ENCODE measurements around the gene CKS1B. TPM values are rescaled to one million over a fixed set of nuclear protein-coding genes. Genes with fewer than 3 reads are reported as not detected.

Gene CKS1B
- total and polyA plus RNA-seq, 7 donors: 10.2 to 104 (median 35.7) TPM

- 62 to 78% methylated on average over 5 of the region's 5 CpGs for WGBS, 2 donors
- intact Hi-C loops (cut with DNase I): no loop called here
These were observed 36.5 kb downstream of the CKS1B start for GRCh38 chr1:155011004-155011416.

GRCh38 chr1:155011437-155012025 is 37.0 kb downstream of the CKS1B start:
- intact Hi-C loops (cut with DNase I): no loop called here
- no peaks in the 10 kb centered on the region for H3K9me3 ChIP-seq
- peak overlapping the region; percentile 64 to 98 (median 97) for H3K27ac ChIP-seq
- H3K27me3 ChIP-seq: no peaks in the 10 kb centered on the region
- WGBS, 2 donors: 69 to 88% methylated on average over 6 of the region's 6 CpGs
- H3K4me1 ChIP-seq: peaks cover 0 to 73% (median 56%) of the 10 kb centered on the region in 4 donors
- DNase-seq: no peak
- no peak overlapping the region for H3K4me3 ChIP-seq
- H3K36me3 ChIP-seq: peaks cover 0 to 27% (median 9%) of the 10 kb centered on the region in 4 donors
- TF ChIP-seq POLR2AphosphoS5 (IDR thresholded peaks at IDR 0.05): no peak
- no peak for TF ChIP-seq CTCF (IDR thresholded peaks at IDR 0.05)

More at GRCh38 chr1:155011004-155011416, 36.5 kb downstream of the CKS1B start:
- H3K9me3 ChIP-seq: no peaks in the 10 kb centered on the region
- H3K36me3 ChIP-seq: peaks cover 0 to 21% (median 9%) of the 10 kb centered on the region in 4 donors
- H3K4me1 ChIP-seq: peaks cover 0 to 76% (median 58%) of the 10 kb centered on the region in 4 donors
- no peak for TF ChIP-seq CTCF (IDR thresholded peaks at IDR 0.05)
- TF ChIP-seq POLR2AphosphoS5 (IDR thresholded peaks at IDR 0.05): no peak
- TF ChIP-seq POLR2A (IDR thresholded peaks at IDR 0.05): no peak
- TF ChIP-seq EP300 (IDR thresholded peaks at IDR 0.05): no peak
- DNase-seq: no peak
- peak overlapping the region; percentile 64 to 98 (median 97) for H3K27ac ChIP-seq
- no peak overlapping the region for H3K4me3 ChIP-seq
- H3K27me3 ChIP-seq: no peaks in the 10 kb centered on the region

- no peaks in the 10 kb centered on the region for H3K27me3 ChIP-seq
- H3K4me1 ChIP-seq: peaks cover 0 to 73% (median 56%) of the 10 kb centered on the region in 4 donors
- intact Hi-C loops (cut with DNase I): no loop called here
- H3K9me3 ChIP-seq: no peaks in the 10 kb centered on the region
- TF ChIP-seq EP300 (IDR thresholded peaks at IDR 0.05): no peak
- TF ChIP-seq POLR2A (IDR thresholded peaks at IDR 0.05): peak in 1 of 2 donors; percentile 57
- TF ChIP-seq POLR2AphosphoS5 (IDR thresholded peaks at IDR 0.05): peak in 2 of 4 donors; percentile 16 to 60
- DNase-seq: peak; percentile 90
- peak overlapping the region; percentile 64 to 98 (median 97) for H3K27ac ChIP-seq
- WGBS, 2 donors: 5 to 40% methylated on average over 9 of the region's 9 CpGs
- H3K36me3 ChIP-seq: peaks cover 0 to 28% (median 9%) of the 10 kb centered on the region in 4 donors
- no peak overlapping the region for H3K4me3 ChIP-seq
These were observed 37.6 kb downstream of the CKS1B start for GRCh38 chr1:155012026-155012546.

GRCh38 chr1:155012776-155013602 is 38.5 kb downstream of the CKS1B start:
- Histone ChIP-seq H3K4me3 (no peak overlapping the region), H3K27ac (peak overlapping the region; percentile 55 to 98 (median 97)), H3K9me3 (no peaks in the 10 kb centered on the region), H3K4me1 (peaks cover 0 to 73% (median 55%) of the 10 kb centered on the region in 4 donors), H3K27me3 (no peaks in the 10 kb centered on the region), H3K36me3 (peaks cover 0 to 28% (median 9%) of the 10 kb centered on the region in 4 donors)
- DNase-seq: no peak
- 49 to 70% methylated on average over 3 of the region's 3 CpGs for WGBS, 2 donors
- TF ChIP-seq POLR2A (IDR thresholded peaks at IDR 0.05): no peak
- no peak for TF ChIP-seq CTCF (IDR thresholded peaks at IDR 0.05)
- TF ChIP-seq EP300 (IDR thresholded peaks at IDR 0.05): no peak
- no peak for TF ChIP-seq POLR2AphosphoS5 (IDR thresholded peaks at IDR 0.05)
- intact Hi-C loops (cut with DNase I): no loop called here

- peak overlapping the region; percentile 28 to 98 (median 76) for H3K27ac ChIP-seq
- H3K4me1 ChIP-seq: peaks cover 0 to 70% (median 54%) of the 10 kb centered on the region in 4 donors
- intact Hi-C loops (cut with DNase I): no loop called here
- no peaks in the 10 kb centered on the region for H3K27me3 ChIP-seq
- H3K36me3 ChIP-seq: peaks cover 0 to 28% (median 9%) of the 10 kb centered on the region in 4 donors
- H3K4me3 ChIP-seq: no peak overlapping the region
- 30 to 31% methylated on average over 8 of the region's 8 CpGs for WGBS, 2 donors
- H3K9me3 ChIP-seq: no peaks in the 10 kb centered on the region
- no peak for DNase-seq
- TF ChIP-seq POLR2A (IDR thresholded peaks at IDR 0.05) (no peak), EP300 (IDR thresholded peaks at IDR 0.05) (no peak), CTCF (IDR thresholded peaks at IDR 0.05) (no peak), POLR2AphosphoS5 (IDR thresholded peaks at IDR 0.05) (no peak)
These were observed 39.2 kb downstream of the CKS1B start for GRCh38 chr1:155013632-155014031.

Measured in sigmoid colon (tissue), 7 donors.